GM12878 (cell line): ENCODE data around the gene CHST13. TPM values are rescaled to one million over a fixed set of nuclear protein-coding genes. Genes with fewer than 3 reads are reported as not detected.

Experiments
- ATAC-seq: fragments of 200-7000 bp; cut with Tn5 transposase; 3 replicates; pipeline ENCODE4 v1.9.1; 2020; ENCODE audit warnings: mild to moderate bottlenecking, moderate library complexity
- BruUV-seq: library from RNA; stranded (reverse); fragments of 400-500 nt; replicated peaks from 2 replicates; lab custom pipeline; 2021; lab: Mats Ljungman, UMichigan
- CTCF ChIA-PET: fragments of 300-600 bp; sonication (Branson Sonifier 250); formaldehyde crosslinking; extraction: SDS; loops from one replicate; lab custom pipeline; 2021; ENCODE audit warnings: inconsistent platforms; lab: Yijun Ruan, JAX
- POLR2A ChIA-PET: fragments of 350-600 bp; formaldehyde crosslinking; extraction: SDS; loops from one replicate; lab custom pipeline; 2021; ENCODE audit warnings: inconsistent platforms; lab: Charles Lee
- RAD21 ChIA-PET: fragments of 300-600 bp; sonication (Branson Sonifier 250); formaldehyde crosslinking; loops from one replicate; lab custom pipeline; 2023; ENCODE audit warnings: antibody characterized with exemption; ENCODE audit not compliant: unreplicated experiment; lab: Charles Lee
- SMC1A ChIA-PET: fragments of 300-600 bp; sonication (Branson Sonifier 250); formaldehyde crosslinking; loops from one replicate; lab custom pipeline; 2023; ENCODE audit not compliant: unreplicated experiment, uncharacterized antibody; lab: Charles Lee
- DNase-seq: peaks from one replicate; pipeline ENCODE4 v3.0.0-alpha.2; 2011; ENCODE audit warnings: low read depth, low spot score
- FAIRE-seq: peaks from 3 replicates; lab custom pipeline; 2011; peaks lifted over from hg19 to GRCh38; lab: Jason Lieb, UNC
- H2AFZ ChIP-seq: 2 replicates; pipeline ENCODE4 v1.6.0; 2011; ENCODE audit warnings: low read depth, low read length, control low read depth; ENCODE audit not compliant: control insufficient read depth
- H3K27ac ChIP-seq: 2 replicates; pipeline ENCODE4 v1.5.1; 2011; ENCODE audit warnings: control low read depth; ENCODE audit not compliant: control insufficient read depth, insufficient read depth
- H3K27me3 ChIP-seq, 2 experiments: replicated peaks in 1 of 2; 2 replicates each; pipeline versions ENCODE4 v1.6.0 to v1.6.1; 2011; ENCODE audit warnings: low read length in 1 of 2; ENCODE audit not compliant: control insufficient read depth in 2 of 2, insufficient read depth in 2 of 2
- H3K36me3 ChIP-seq, 2 experiments: 2 replicates each; pipeline ENCODE4 v1.5.1; 2011; ENCODE audit warnings: low read length in 1 of 2; ENCODE audit not compliant: control insufficient read depth in 2 of 2, insufficient read depth in 2 of 2
- H3K4me1 ChIP-seq: 2 replicates; pipeline ENCODE4 v1.6.1; 2011; ENCODE audit warnings: mild to moderate bottlenecking, low read length, moderate library complexity, mixed read lengths; ENCODE audit not compliant: control insufficient read depth, insufficient read depth
- H3K4me2 ChIP-seq: 2 replicates; pipeline ENCODE4 v1.6.0; 2011; ENCODE audit warnings: control low read depth; ENCODE audit not compliant: control insufficient read depth, insufficient read depth
- H3K4me3 ChIP-seq: fragments of 200-600 bp; sonication (generic); 2 replicates; pipeline ENCODE4 v1.5.1; 2016
- H3K79me2 ChIP-seq: 2 replicates; pipeline ENCODE4 v1.6.0; 2011; ENCODE audit warnings: low read length; ENCODE audit not compliant: control insufficient read depth, insufficient read depth
- H3K9ac ChIP-seq: 2 replicates; pipeline ENCODE4 v1.8.0; 2011; ENCODE audit warnings: low read length, control low read depth, mixed read lengths; ENCODE audit not compliant: control insufficient read depth, insufficient read depth
- H3K9me3 ChIP-seq: replicated peaks from 3 replicates; pipeline ENCODE4 v1.5.1; 2011; ENCODE audit warnings: mild to moderate bottlenecking, low read length; ENCODE audit not compliant: control insufficient read depth, insufficient read depth
- H4K20me1 ChIP-seq: 2 replicates; pipeline ENCODE4 v1.6.0; 2011; ENCODE audit not compliant: control insufficient read depth, insufficient read depth
- BCL11A ChIP-seq: IDR thresholded peaks from 2 replicates; pipeline ENCODE4 v1.6.1; 2011; ENCODE audit warnings: low read depth, low read length
- CREM ChIP-seq: IDR thresholded peaks from 2 replicates; pipeline ENCODE4 v1.6.1; 2014; ENCODE audit warnings: antibody characterized with exemption, low read depth
- DPF2 ChIP-seq: fragments of 450-650 bp; IDR thresholded peaks from 2 replicates; pipeline ENCODE4 v1.6.1; 2017; ENCODE audit warnings: mild to moderate bottlenecking
- FOXK2 ChIP-seq: fragments of 450-650 bp; IDR thresholded peaks from 2 replicates; pipeline ENCODE4 v1.6.1; 2017; ENCODE audit warnings: mild to moderate bottlenecking, moderate library complexity
- GATAD2B ChIP-seq: fragments of 450-650 bp; conservative IDR thresholded peaks from 2 replicates; pipeline ENCODE4 v1.6.1; 2017; ENCODE audit warnings: low read depth, mild to moderate bottlenecking, moderate library complexity
- JUND ChIP-seq: IDR thresholded peaks from 2 replicates; pipeline ENCODE4 v1.6.1; 2012; ENCODE audit warnings: low read depth, mild to moderate bottlenecking, low read length, improper control_type of control experiment, moderate library complexity
- MTA2 ChIP-seq: fragments of 450-650 bp; IDR thresholded peaks from 2 replicates; pipeline ENCODE4 v1.6.1; 2016; ENCODE audit warnings: low read depth, mild to moderate bottlenecking, moderate library complexity
- NFIC ChIP-seq: IDR thresholded peaks from 2 replicates; pipeline ENCODE4 v1.6.1; 2012; ENCODE audit warnings: low read depth, mild to moderate bottlenecking, inconsistent platforms, low read length, moderate library complexity
- RUNX3 ChIP-seq: IDR thresholded peaks from 2 replicates; pipeline ENCODE4 v1.6.1; 2012; ENCODE audit warnings: low read length, inconsistent platforms
- YBX1 ChIP-seq: fragments of 450-650 bp; IDR thresholded peaks from 2 replicates; pipeline ENCODE4 v1.6.1; 2016; ENCODE audit warnings: antibody characterized with exemption
- whole genome bisulfite sequencing: methylation state at CpG from one replicate; pipeline ENCODE4 v1.1.6; 2016; ENCODE audit warnings: low lambda C conversion rate; ENCODE audit not compliant: insufficient replicate concordance, insufficient coverage; ENCODE audit errors: missing lambda C conversion rate; 5-methylcytosine and 5-hydroxymethylcytosine counted together
- in situ Hi-C: fragments of 300-500 bp; cut with MboI; formaldehyde crosslinking; loops from 9 replicates; pipeline ENCODE4 v1.14.3; 2018; ENCODE audit warnings: mixed read lengths
- intact Hi-C: fragments of 100-400 bp; cut with micrococcal nuclease; formaldehyde crosslinking; loops from one replicate; pipeline ENCODE4 v1.14.2; 2022; ENCODE audit not compliant: unreplicated experiment
- polyA plus RNA-seq, 11 experiments: library from polyadenylated mRNA; depleted of rRNA in 4 of 11; unstranded in 6 of 11; stranded (reverse) in 5 of 11; fragments of >200 nt; fragmentation: Nextera tagmentation in 4 of 11; fragmentation: Illumina TruSeq in 1 of 11; extraction: Ambion mirVana in 4 of 11; extraction: Trizol in 1 of 11; gene quantifications; 1 replicate in 1 of 11; 2 replicates in 10 of 11; pipeline versions ENCODE4 v1.2.1 to v1.2.3, GENCODE V29; 2011 to 2016; ENCODE audit warnings: inconsistent platforms in 2 of 11, missing spikeins in 2 of 11, low read depth in 1 of 11
- total RNA-seq, 4 experiments: library from RNA; depleted of rRNA in 3 of 4; stranded (reverse); fragments of >200 nt in 3 of 4; fragmentation: Illumina TruSeq in 1 of 4; extraction: Trizol in 1 of 4; gene quantifications; 2 replicates each; pipeline versions ENCODE4 v1.2.1 to v1.2.3, GENCODE V29; 2013 to 2021
- TF ChIP-seq, protein P1 (sequence below): IDR thresholded peaks from 2 replicates; pipeline ENCODE4 v1.6.1; 2012; ENCODE audit warnings: low read depth, low read length, improper control_type of control experiment
- TF ChIP-seq, protein P2 (sequence below): fragments of 150-350 bp; IDR thresholded peaks from 2 replicates; pipeline ENCODE4 v1.6.1; 2014; ENCODE audit warnings: mild to moderate bottlenecking, low read depth, low read length
- TF ChIP-seq, protein P3 (sequence below): IDR thresholded peaks from 2 replicates; pipeline ENCODE4 v1.6.1; 2012; ENCODE audit warnings: low read depth, low read length, improper control_type of control experiment

The CHST13 gene
- total and polyA plus RNA-seq, 10 of the 15 experiments (the other 5 are each of a cell fraction or from before 2014, with no cell fraction given), result not detected

DNA sequence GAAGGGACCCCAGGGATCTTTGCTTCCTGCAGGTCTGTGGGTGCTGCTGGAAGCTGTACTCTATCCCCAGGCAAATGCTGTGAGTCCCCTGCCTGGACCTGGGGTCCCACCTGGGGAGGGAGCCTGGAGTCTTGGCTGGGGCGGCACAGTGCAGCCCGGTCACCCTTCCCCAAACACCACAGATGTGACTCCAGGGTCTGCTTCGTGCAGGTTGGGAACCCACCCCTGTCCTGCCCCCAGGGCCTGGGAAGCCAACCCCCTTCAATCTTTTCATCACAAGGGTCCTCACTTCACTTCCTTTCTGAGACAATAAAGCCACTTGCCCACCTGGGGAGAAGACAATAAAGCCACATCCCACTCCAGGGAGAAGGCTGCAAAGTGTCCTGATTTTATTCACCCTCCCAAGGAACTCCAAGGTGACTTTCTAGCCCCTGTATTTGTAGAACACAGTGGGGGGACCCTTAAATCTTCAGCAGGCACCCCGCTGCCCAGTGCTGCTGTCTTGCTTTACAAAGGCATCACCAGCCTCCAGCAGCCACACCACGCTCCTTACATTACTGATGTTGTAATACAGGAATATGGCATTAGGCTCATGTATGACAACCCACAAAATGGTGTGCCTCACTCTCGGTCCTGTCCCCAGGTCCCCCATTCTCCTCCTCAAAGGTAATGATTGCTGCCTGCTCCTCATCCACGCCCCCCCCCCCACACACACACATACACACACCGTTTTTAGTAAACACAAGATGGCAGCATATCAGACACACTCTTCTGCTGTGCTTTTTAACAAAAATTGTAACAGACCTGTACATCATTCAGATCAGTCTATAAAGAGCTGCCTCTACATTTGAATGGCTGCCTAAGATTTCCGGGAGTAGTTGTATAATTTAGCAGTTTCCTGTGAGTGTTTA, 24.9 kb downstream of the CHST13 start:
- H3K79me2 ChIP-seq, result no peaks in the 10 kb centered on the region
- H3K9me3 ChIP-seq, result no peaks in the 10 kb centered on the region
- RAD21 ChIA-PET, result no interaction called here
- no peak for TF ChIP-seq NFIC
- no peak overlapping the region for H2AFZ ChIP-seq
- no peaks in the 10 kb centered on the region for H3K4me1 ChIP-seq
- in situ Hi-C loops (no loop called here), intact Hi-C loops (no loop called here)
- H3K36me3 ChIP-seq, result no peaks in the 10 kb centered on the region
- H3K27me3 ChIP-seq, result peaks cover 3 to 10% of the 10 kb centered on the region in 2 experiments; a peak in 3 of 4 replicates
- SMC1A ChIA-PET, result interaction anchor here (1.0 kb wide), 1 partner anchor 11 kb away, joined by 3 read pairs; no protein-coding TSS in a partner anchor
- 21% methylated on average over 9 of the region's 9 CpGs for WGBS
- CTCF ChIA-PET, result no interaction called here
- DNase-seq (no peak), FAIRE-seq (no peak), ATAC-seq (no peak)
- no TSS peak for BruUV-seq
- no peak overlapping the region for H3K9ac ChIP-seq
- H4K20me1 ChIP-seq, result no peaks in the 10 kb centered on the region
- H3K4me2 ChIP-seq, result no peak overlapping the region
- POLR2A ChIA-PET, result no interaction called here
- H3K27ac ChIP-seq, result no peak overlapping the region
- no peak overlapping the region for H3K4me3 ChIP-seq

GRCh38 chr3:126549861-126550487, 26.0 kb downstream of the CHST13 start:
- no peaks in the 10 kb centered on the region for H4K20me1 ChIP-seq
- 25% methylated on average over 11 of the region's 12 CpGs for WGBS
- no peak overlapping the region for H3K4me2 ChIP-seq
- no peaks in the 10 kb centered on the region for H3K79me2 ChIP-seq
- DNase-seq, result no peak
- peaks cover 3 to 10% of the 10 kb centered on the region in 2 experiments; a peak in 3 of 4 replicates for H3K27me3 ChIP-seq
- intact Hi-C loops (no loop called here), in situ Hi-C loops (no loop called here)
- no peak overlapping the region for H3K9ac ChIP-seq
- BruUV-seq, result no TSS peak
- POLR2A ChIA-PET, result no interaction called here
- no peaks in the 10 kb centered on the region for H3K4me1 ChIP-seq
- no peak for ATAC-seq
- CTCF ChIA-PET, result no interaction called here
- H3K9me3 ChIP-seq, result no peaks in the 10 kb centered on the region
- no peak overlapping the region for H2AFZ ChIP-seq
- no peaks in the 10 kb centered on the region for H3K36me3 ChIP-seq
- no peak overlapping the region for H3K27ac ChIP-seq
- FAIRE-seq, result no peak
- SMC1A ChIA-PET, result interaction anchor here (1.0 kb wide), 1 partner anchor 12 kb away, joined by 3 read pairs; no protein-coding TSS in a partner anchor
- no peak overlapping the region for H3K4me3 ChIP-seq
- RAD21 ChIA-PET, result no interaction called here
- TF ChIP-seq CREM (no peak), RUNX3 (no peak), MTA2 (no peak), JUND (no peak), BCL11A (no peak), DPF2 (no peak), GATAD2B (no peak), FOXK2 (no peak), YBX1 (no peak)
- TF ChIP-seq, protein P1, sequence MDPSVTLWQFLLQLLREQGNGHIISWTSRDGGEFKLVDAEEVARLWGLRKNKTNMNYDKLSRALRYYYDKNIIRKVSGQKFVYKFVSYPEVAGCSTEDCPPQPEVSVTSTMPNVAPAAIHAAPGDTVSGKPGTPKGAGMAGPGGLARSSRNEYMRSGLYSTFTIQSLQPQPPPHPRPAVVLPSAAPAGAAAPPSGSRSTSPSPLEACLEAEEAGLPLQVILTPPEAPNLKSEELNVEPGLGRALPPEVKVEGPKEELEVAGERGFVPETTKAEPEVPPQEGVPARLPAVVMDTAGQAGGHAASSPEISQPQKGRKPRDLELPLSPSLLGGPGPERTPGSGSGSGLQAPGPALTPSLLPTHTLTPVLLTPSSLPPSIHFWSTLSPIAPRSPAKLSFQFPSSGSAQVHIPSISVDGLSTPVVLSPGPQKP, result no peak
- TF ChIP-seq, protein P2, sequence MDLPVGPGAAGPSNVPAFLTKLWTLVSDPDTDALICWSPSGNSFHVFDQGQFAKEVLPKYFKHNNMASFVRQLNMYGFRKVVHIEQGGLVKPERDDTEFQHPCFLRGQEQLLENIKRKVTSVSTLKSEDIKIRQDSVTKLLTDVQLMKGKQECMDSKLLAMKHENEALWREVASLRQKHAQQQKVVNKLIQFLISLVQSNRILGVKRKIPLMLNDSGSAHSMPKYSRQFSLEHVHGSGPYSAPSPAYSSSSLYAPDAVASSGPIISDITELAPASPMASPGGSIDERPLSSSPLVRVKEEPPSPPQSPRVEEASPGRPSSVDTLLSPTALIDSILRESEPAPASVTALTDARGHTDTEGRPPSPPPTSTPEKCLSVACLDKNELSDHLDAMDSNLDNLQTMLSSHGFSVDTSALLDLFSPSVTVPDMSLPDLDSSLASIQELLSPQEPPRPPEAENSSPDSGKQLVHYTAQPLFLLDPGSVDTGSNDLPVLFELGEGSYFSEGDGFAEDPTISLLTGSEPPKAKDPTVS, result no peak
- TF ChIP-seq, protein P3, sequence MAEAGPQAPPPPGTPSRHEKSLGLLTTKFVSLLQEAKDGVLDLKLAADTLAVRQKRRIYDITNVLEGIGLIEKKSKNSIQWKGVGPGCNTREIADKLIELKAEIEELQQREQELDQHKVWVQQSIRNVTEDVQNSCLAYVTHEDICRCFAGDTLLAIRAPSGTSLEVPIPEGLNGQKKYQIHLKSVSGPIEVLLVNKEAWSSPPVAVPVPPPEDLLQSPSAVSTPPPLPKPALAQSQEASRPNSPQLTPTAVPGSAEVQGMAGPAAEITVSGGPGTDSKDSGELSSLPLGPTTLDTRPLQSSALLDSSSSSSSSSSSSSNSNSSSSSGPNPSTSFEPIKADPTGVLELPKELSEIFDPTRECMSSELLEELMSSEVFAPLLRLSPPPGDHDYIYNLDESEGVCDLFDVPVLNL, result no peak
